Lung (tissue), 12 donors: ENCODE results near the gene PDZD2. TPM values are rescaled to one million over a fixed set of nuclear protein-coding genes. Genes with fewer than 3 reads are reported as not detected.

Source experiments
- ATAC-seq: fragments of 200-7000 bp; cut with Tn5 transposase; one replicate; pipeline ENCODE4 v1.9.1; 2020; ENCODE audit warnings: moderate number of reproducible peaks; ENCODE audit not compliant: insufficient read depth, low FRiP score
- DNase-seq, 3 donors: peaks; one replicate each; pipeline ENCODE4 v3.0.0-alpha.2; 2013 to 2017
- H3K27ac ChIP-seq, 2 donors: one replicate each; pipeline ENCODE4 v1.5.1; 2013; ENCODE audit warnings: mild to moderate bottlenecking in 2 of 2, moderate library complexity in 2 of 2, control low read depth in 1 of 2, inconsistent platforms in 1 of 2, low read depth in 1 of 2, low read length in 1 of 2
- H3K27me3 ChIP-seq, 3 donors: one replicate each; pipeline ENCODE4 v1.5.1; 2013; ENCODE audit warnings: low read length in 2 of 3; ENCODE audit not compliant: control insufficient read depth in 3 of 3, insufficient read depth in 3 of 3
- H3K36me3 ChIP-seq, 4 donors: one replicate each; pipeline ENCODE4 v1.5.1; 2013; ENCODE audit warnings: low read length in 4 of 4, mild to moderate bottlenecking in 1 of 4, moderate library complexity in 1 of 4; ENCODE audit not compliant: control insufficient read depth in 4 of 4, insufficient read depth in 4 of 4
- H3K4me1 ChIP-seq, 5 donors: one replicate each; pipeline ENCODE4 v1.5.1; 2013; ENCODE audit warnings: low read length in 5 of 5, mild to moderate bottlenecking in 2 of 5, moderate library complexity in 1 of 5; ENCODE audit not compliant: control insufficient read depth in 5 of 5, insufficient read depth in 5 of 5
- H3K4me3 ChIP-seq: one replicate; pipeline ENCODE4 v1.5.1; 2013; ENCODE audit warnings: mild to moderate bottlenecking, control low read depth, moderate library complexity
- H3K9ac ChIP-seq, 2 donors: one replicate each; pipeline ENCODE4 v1.5.1; 2013; ENCODE audit warnings: low read length in 2 of 2, control low read depth in 1 of 2; ENCODE audit not compliant: insufficient read depth in 1 of 2
- H3K9me3 ChIP-seq, 4 donors: one replicate each; pipeline ENCODE4 v1.5.1; 2013; ENCODE audit warnings: low read length in 3 of 4, mild to moderate bottlenecking in 1 of 4, moderate library complexity in 1 of 4; ENCODE audit not compliant: control insufficient read depth in 4 of 4, insufficient read depth in 3 of 4
- CTCF ChIP-seq: IDR thresholded peaks from 2 replicates; pipeline ENCODE4 v1.5.1; 2012; ENCODE audit warnings: mild to moderate bottlenecking; ENCODE audit errors: control extremely low read depth, extremely low read depth
- whole genome bisulfite sequencing, 2 donors: extraction: QIAGEN DNeasy Blood & Tissue Kit; methylation state at CpG; one replicate each; pipeline ENCODE4 v1.1.7; 2013; 5-methylcytosine and 5-hydroxymethylcytosine counted together
- polyA plus RNA-seq, 2 donors: library from polyadenylated mRNA; stranded (reverse); fragments of 200-250 nt; gene quantifications; one replicate each; pipeline ENCODE4 v1.2.1, GENCODE V29; 2013
- total RNA-seq, 2 donors: library from RNA; depleted of rRNA in 1 of 2; stranded (reverse); fragments of >200 nt in 1 of 2; gene quantifications; one replicate each; pipeline ENCODE4 v1.2.1, GENCODE V29; 2014 to 2021
- donor health status: control.
- donor health status: control.
- donor health status: Bipolar disorder and iron deficiency.
- donor health status: healthy.
- donor health status: DM: yes; HTN: yes; CAD: no.

PDZD2 gene
- total and polyA plus RNA-seq, 4 donors = 9.2 to 56.3 (median 24.8) TPM

GRCh38 chr5:32068561-32068960 is 429.6 kb downstream of the PDZD2 start:
- WGBS, 2 donors = 75 to 93% methylated on average over 2 of the region's 2 CpGs
- Histone ChIP-seq H3K27ac (no peak overlapping the region), H3K9me3 (no peaks in the 10 kb centered on the region), H3K36me3 (peaks cover 0 to 28% (median 1%) of the 10 kb centered on the region in 4 donors), H3K27me3 (no peaks in the 10 kb centered on the region), H3K9ac (no peak overlapping the region), H3K4me3 (no peak overlapping the region), H3K4me1 (peaks cover 0 to 7% (median 0%) of the 10 kb centered on the region in 5 donors)
- no peak for TF ChIP-seq CTCF
- DNase-seq (no peak), ATAC-seq (no peak)

GRCh38 chr5:32069396-32069795 is 430.5 kb downstream of the PDZD2 start:
- peaks cover 0 to 7% (median 0%) of the 10 kb centered on the region in 5 donors for H3K4me1 ChIP-seq
- H3K9ac ChIP-seq = no peak overlapping the region
- H3K36me3 ChIP-seq = peaks cover 0 to 22% (median 5%) of the 10 kb centered on the region in 4 donors
- peak in 1 of 3 donors; percentile 43 for DNase-seq
- no peaks in the 10 kb centered on the region for H3K27me3 ChIP-seq
- ATAC-seq = no peak
- WGBS, 2 donors = 92 to 98% methylated on average over 3 of the region's 3 CpGs
- no peak overlapping the region for H3K27ac ChIP-seq
- no peak for TF ChIP-seq CTCF
- no peaks in the 10 kb centered on the region for H3K9me3 ChIP-seq
- H3K4me3 ChIP-seq = no peak overlapping the region

GRCh38 chr5:32071351-32071944 is 432.5 kb downstream of the PDZD2 start:
- no peak overlapping the region for H3K4me3 ChIP-seq
- peaks cover 0 to 19% (median 6%) of the 10 kb centered on the region in 4 donors for H3K36me3 ChIP-seq
- no peak for TF ChIP-seq CTCF
- no peaks in the 10 kb centered on the region for H3K27me3 ChIP-seq
- no peaks in the 10 kb centered on the region for H3K9me3 ChIP-seq
- no peak overlapping the region for H3K9ac ChIP-seq
- peaks cover 0 to 7% (median 0%) of the 10 kb centered on the region in 5 donors for H3K4me1 ChIP-seq
- DNase-seq (no peak), ATAC-seq (no peak)
- WGBS, 2 donors = 89 to 93% methylated on average over 7 of the region's 7 CpGs
- no peak overlapping the region for H3K27ac ChIP-seq

- DNase-seq (no peak), ATAC-seq (no peak)
- Histone ChIP-seq H3K27ac (no peak overlapping the region), H3K9ac (no peak overlapping the region), H3K4me3 (no peak overlapping the region), H3K4me1 (peaks cover 0 to 7% (median 0%) of the 10 kb centered on the region in 5 donors), H3K9me3 (no peaks in the 10 kb centered on the region), H3K36me3 (peaks cover 0 to 16% (median 6%) of the 10 kb centered on the region in 4 donors), H3K27me3 (no peaks in the 10 kb centered on the region)
- no peak for TF ChIP-seq CTCF
- WGBS, 2 donors = 91 to 94% methylated on average over 14 of the region's 14 CpGs
Observed at GRCh38 chr5:32072054-32072453, 433.1 kb downstream of the PDZD2 start.
